B cell (primary cell): ENCODE measurements around the gene IL1R2. TPM values are rescaled to one million over a fixed set of nuclear protein-coding genes. Genes with fewer than 3 reads are reported as not detected.

ENCODE experiments used
- ATAC-seq: fragments of 200-7000 bp; cut with Tn5 transposase; one replicate; pipeline ENCODE4 v1.10.0; 2021; ENCODE audit warnings: low read depth, mild to moderate bottlenecking, moderate number of reproducible peaks, moderate library complexity
- CTCF ChIA-PET: fragments of 350-600 bp; sonication (Branson Sonifier 250); formaldehyde crosslinking; loops from one replicate; lab custom pipeline; 2021; ENCODE audit warnings: antibody characterized with exemption, inconsistent platforms; lab: Charles Lee
- POLR2A ChIA-PET: fragments of 350-600 bp; sonication (Branson Sonifier 250); formaldehyde crosslinking; loops from one replicate; lab custom pipeline; 2021; ENCODE audit warnings: antibody characterized with exemption; lab: Charles Lee
- DNase-seq: peaks from one replicate; pipeline ENCODE4 v3.0.0; 2013
- H2AFZ ChIP-seq: 2 replicates; pipeline ENCODE4 v1.6.1; 2012; ENCODE audit warnings: mild to moderate bottlenecking, low read depth, low read length; ENCODE audit not compliant: insufficient read depth, poor library complexity, severe bottlenecking
- H3K27ac ChIP-seq, 2 donors: 1 replicate in 1 of 2; 2 replicates in 1 of 2; pipeline ENCODE4 v1.5.1; 2012 to 2013; ENCODE audit warnings: low read length in 2 of 2, mild to moderate bottlenecking in 2 of 2, moderate library complexity in 1 of 2
- H3K27me3 ChIP-seq, 4 experiments: fragments of 200-600 bp in 1 of 4; sonication (generic) in 1 of 4; replicated peaks in 1 of 4; 1 replicate in 2 of 4; 2 replicates in 2 of 4; pipeline versions ENCODE4 v1.6.1 to v1.7.0; 2013 to 2016; ENCODE audit warnings: low read length in 3 of 4, mild to moderate bottlenecking in 2 of 4, mixed read lengths in 1 of 4, moderate library complexity in 1 of 4; ENCODE audit not compliant: insufficient read depth in 4 of 4, control insufficient read depth in 3 of 4; ENCODE audit errors: control extremely low read depth in 1 of 4
- H3K36me3 ChIP-seq, 2 experiments: replicated peaks in 1 of 2; 1 replicate in 1 of 2; 2 replicates in 1 of 2; pipeline versions ENCODE4 v1.6.1 to v1.7.1; 2013; ENCODE audit warnings: low read length in 1 of 2; ENCODE audit not compliant: insufficient read depth in 2 of 2, control insufficient read depth in 1 of 2; ENCODE audit errors: control extremely low read depth in 1 of 2, extremely low read depth in 1 of 2
- H3K4me1 ChIP-seq, 2 donors: fragments of 200-600 bp in 1 of 2; sonication (generic) in 1 of 2; 1 replicate in 1 of 2; 2 replicates in 1 of 2; pipeline versions ENCODE4 v1.5.1 to v1.6.1; 2013 to 2017; ENCODE audit warnings: low read length in 2 of 2; ENCODE audit not compliant: control insufficient read depth in 2 of 2, insufficient read depth in 2 of 2
- H3K4me2 ChIP-seq: replicated peaks from 2 replicates; pipeline ENCODE3; 2012; ENCODE audit warnings: mild to moderate bottlenecking, low read depth, low read length; ENCODE audit not compliant: poor library complexity, severe bottlenecking
- H3K4me3 ChIP-seq, 5 experiments: fragments of 200-600 bp in 1 of 5; sonication (generic) in 1 of 5; 1 replicate in 3 of 5; 2 replicates in 2 of 5; pipeline versions ENCODE4 v1.5.1 to v1.7.0; 2011 to 2016; ENCODE audit warnings: low read length in 4 of 5, mild to moderate bottlenecking in 4 of 5, low read depth in 2 of 5, control low read depth in 1 of 5, moderate library complexity in 1 of 5; ENCODE audit not compliant: insufficient read depth in 1 of 5; ENCODE audit errors: control extremely low read depth in 1 of 5, extremely low read depth in 1 of 5
- H3K79me2 ChIP-seq: fragments of 200-600 bp; sonication (generic); one replicate; pipeline ENCODE4 v1.6.0; 2016; ENCODE audit warnings: low read length; ENCODE audit not compliant: control insufficient read depth, insufficient read depth
- H3K9ac ChIP-seq: fragments of 200-600 bp; sonication (generic); 2 replicates; pipeline ENCODE4 v1.6.1; 2017; ENCODE audit warnings: mild to moderate bottlenecking, low read length, moderate library complexity
- H3K9me3 ChIP-seq, 3 donors: one replicate each; pipeline versions ENCODE4 v1.6.1 to v1.7.1; 2013; ENCODE audit warnings: low read length in 2 of 3; ENCODE audit not compliant: control insufficient read depth in 2 of 3, insufficient read depth in 1 of 3; ENCODE audit errors: control extremely low read depth in 1 of 3
- H4K20me1 ChIP-seq: 2 replicates; pipeline ENCODE4 v1.6.0; 2012; ENCODE audit warnings: mild to moderate bottlenecking, low read length; ENCODE audit not compliant: insufficient read depth, control insufficient read depth, poor library complexity, severe bottlenecking
- H3K27ac Mint-ChIP-seq: one replicate; pipeline ENCODE4 v1.8.0; 2021; ENCODE audit warnings: mixed read lengths
- H3K27me3 Mint-ChIP-seq: one replicate; pipeline ENCODE4 v1.8.0; 2021; ENCODE audit warnings: mixed read lengths
- H3K4me1 Mint-ChIP-seq: one replicate; pipeline ENCODE4 v1.8.0; 2021; ENCODE audit warnings: mixed read lengths
- H3K4me3 Mint-ChIP-seq: one replicate; pipeline ENCODE4 v1.8.0; 2021; ENCODE audit warnings: mixed read lengths
- H3K9me3 Mint-ChIP-seq: one replicate; pipeline ENCODE4 v1.8.0; 2022; ENCODE audit warnings: mixed read lengths; ENCODE audit not compliant: insufficient read depth
- EZH2 ChIP-seq: IDR thresholded peaks from 2 replicates; pipeline ENCODE4 v1.6.1; 2012; ENCODE audit warnings: borderline replicate concordance, low read depth, mild to moderate bottlenecking, moderate library complexity, low read length; ENCODE audit not compliant: insufficient read depth, poor library complexity, severe bottlenecking
- WGBS: methylation state at CpG from one replicate; pipeline ENCODE4 v1.1.5; 2013; ENCODE audit warnings: missing lambda C conversion rate; ENCODE audit not compliant: insufficient coverage; 5-methylcytosine and 5-hydroxymethylcytosine counted together
- intact Hi-C: fragments of 100-400 bp; cut with micrococcal nuclease; formaldehyde crosslinking; loops from one replicate; pipeline ENCODE4 v1.10.0; 2022
- polyA plus RNA-seq: library from polyadenylated mRNA; depleted of rRNA; stranded (reverse); fragments of >200 nt; gene quantifications from 2 replicates; pipeline ENCODE4 v1.2.3, GENCODE V29; 2012
- total RNA-seq, 2 donors: library from RNA; stranded (reverse); fragments of 120-200 nt in 1 of 2; gene quantifications; 1 replicate in 1 of 2; 2 replicates in 1 of 2; pipeline versions ENCODE4 v1.2.3 to v1.2.4, GENCODE V29; 2013 to 2022
- TF ChIP-seq, protein P1 (sequence below): fragments of 200-600 bp; IDR thresholded peaks from one replicate; pipeline ENCODE4 v1.8.0; 2022; ENCODE audit warnings: antibody characterized with exemption, mild to moderate bottlenecking

Gene IL1R2
- total and polyA plus RNA-seq, 2 donors (not counting 1 experiment from before 2014, with no cell fraction given) = not detected

DNA sequence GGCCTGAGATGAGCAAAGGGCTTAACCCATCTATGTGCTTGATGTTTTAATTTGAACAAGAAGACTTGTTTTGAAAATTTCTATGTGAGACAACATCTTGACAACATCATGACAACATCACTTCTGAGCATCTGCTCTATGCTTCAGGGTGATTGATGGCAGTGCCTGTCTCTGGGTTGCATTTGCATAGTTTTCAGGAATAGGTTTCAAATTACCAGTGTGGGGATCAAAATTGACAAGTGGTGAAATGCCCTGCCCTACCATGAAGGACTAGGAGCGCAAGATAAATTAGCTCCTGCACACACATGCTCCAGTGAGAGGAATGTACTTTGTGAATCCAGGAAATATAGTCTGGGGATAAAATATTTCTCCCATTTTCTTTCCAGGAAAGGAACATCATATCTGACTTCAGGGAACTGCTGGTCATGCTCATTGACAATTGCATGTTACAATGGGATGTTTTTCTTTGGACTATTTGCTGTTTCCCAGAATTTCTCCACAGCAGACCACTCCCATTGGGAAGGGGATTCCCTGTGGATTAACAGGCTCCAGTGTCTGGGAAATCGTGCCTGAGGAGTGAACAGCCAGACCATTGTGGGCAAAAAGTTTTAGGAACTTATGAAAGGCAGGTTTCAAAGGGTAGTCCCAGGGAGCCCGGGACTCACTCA is 45.3 kb upstream of the IL1R2 start:
- Mint-ChIP-seq H3K27me3 (peaks cover 27% of the 10 kb centered on the region), H3K9me3 (peaks cover 5% of the 10 kb centered on the region), H3K4me1 (no peaks in the 10 kb centered on the region), H3K4me3 (no peak overlapping the region), H3K27ac (no peak overlapping the region)
- 100% methylated on average over 1 of the region's 3 CpGs for WGBS
- peaks cover 2 to 19% (median 6%) of the 10 kb centered on the region in 3 donors for H3K9me3 ChIP-seq
- no peak for TF ChIP-seq EZH2
- TF ChIP-seq, protein P1, sequence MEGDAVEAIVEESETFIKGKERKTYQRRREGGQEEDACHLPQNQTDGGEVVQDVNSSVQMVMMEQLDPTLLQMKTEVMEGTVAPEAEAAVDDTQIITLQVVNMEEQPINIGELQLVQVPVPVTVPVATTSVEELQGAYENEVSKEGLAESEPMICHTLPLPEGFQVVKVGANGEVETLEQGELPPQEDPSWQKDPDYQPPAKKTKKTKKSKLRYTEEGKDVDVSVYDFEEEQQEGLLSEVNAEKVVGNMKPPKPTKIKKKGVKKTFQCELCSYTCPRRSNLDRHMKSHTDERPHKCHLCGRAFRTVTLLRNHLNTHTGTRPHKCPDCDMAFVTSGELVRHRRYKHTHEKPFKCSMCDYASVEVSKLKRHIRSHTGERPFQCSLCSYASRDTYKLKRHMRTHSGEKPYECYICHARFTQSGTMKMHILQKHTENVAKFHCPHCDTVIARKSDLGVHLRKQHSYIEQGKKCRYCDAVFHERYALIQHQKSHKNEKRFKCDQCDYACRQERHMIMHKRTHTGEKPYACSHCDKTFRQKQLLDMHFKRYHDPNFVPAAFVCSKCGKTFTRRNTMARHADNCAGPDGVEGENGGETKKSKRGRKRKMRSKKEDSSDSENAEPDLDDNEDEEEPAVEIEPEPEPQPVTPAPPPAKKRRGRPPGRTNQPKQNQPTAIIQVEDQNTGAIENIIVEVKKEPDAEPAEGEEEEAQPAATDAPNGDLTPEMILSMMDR = no peak
- DNase-seq = no peak
- no peak overlapping the region for H3K27ac ChIP-seq
- no peak overlapping the region for H3K9ac ChIP-seq
- no peaks in the 10 kb centered on the region for H3K79me2 ChIP-seq
- intact Hi-C loops = no loop called here
- no peak overlapping the region for H3K4me2 ChIP-seq
- H2AFZ ChIP-seq = no peak overlapping the region
- H3K36me3 ChIP-seq = no peaks in the 10 kb centered on the region
- ATAC-seq = no peak
- ChIA-PET POLR2A (no interaction called here), CTCF (no interaction called here)
- peaks cover 0 to 2% (median 0%) of the 10 kb centered on the region in 4 experiments for H3K27me3 ChIP-seq
- no peaks in the 10 kb centered on the region for H4K20me1 ChIP-seq
- H3K4me3 ChIP-seq = no peak overlapping the region
- no peaks in the 10 kb centered on the region for H3K4me1 ChIP-seq

- Mint-ChIP-seq H3K9me3 (peaks cover 5% of the 10 kb centered on the region), H3K27me3 (peaks cover 27% of the 10 kb centered on the region), H3K27ac (no peak overlapping the region), H3K4me1 (no peaks in the 10 kb centered on the region), H3K4me3 (no peak overlapping the region)
- TF ChIP-seq EZH2 = no peak
- Histone ChIP-seq H3K27me3 (peaks cover 0 to 2% (median 0%) of the 10 kb centered on the region in 4 experiments), H3K9me3 (peaks cover 2 to 19% (median 6%) of the 10 kb centered on the region in 3 donors), H3K4me3 (no peak overlapping the region), H3K79me2 (no peaks in the 10 kb centered on the region), H3K27ac (no peak overlapping the region), H2AFZ (no peak overlapping the region), H3K4me2 (no peak overlapping the region), H3K36me3 (no peaks in the 10 kb centered on the region), H3K4me1 (no peaks in the 10 kb centered on the region), H3K9ac (no peak overlapping the region), H4K20me1 (no peaks in the 10 kb centered on the region)
- POLR2A ChIA-PET = no interaction called here
- no peak for ATAC-seq
- no peak for DNase-seq
- CTCF ChIA-PET = no interaction called here
- intact Hi-C loops = no loop called here
- WGBS = 100% methylated on average over 1 of the region's 3 CpGs
Observed at GRCh38 chr2:101947374-101947773, 44.4 kb upstream of the IL1R2 start.
